HG03520 (cell line): ENCODE measurements around the gene BAIAP2.
"Not testable (repeated sequence)": the region's sequence is repeated elsewhere in the genome, so short reads cannot be mapped to it uniquely, and the experiment has no call there.

Source experiments
- ATAC-seq: cut with Tn5 transposase; IDR thresholded peaks from one replicate; pipeline ENCODE4 v1.9.1; 2021; ENCODE audit warnings: mild to moderate bottlenecking, moderate library complexity; ENCODE audit not compliant: unreplicated experiment

Gene BAIAP2

DNA sequence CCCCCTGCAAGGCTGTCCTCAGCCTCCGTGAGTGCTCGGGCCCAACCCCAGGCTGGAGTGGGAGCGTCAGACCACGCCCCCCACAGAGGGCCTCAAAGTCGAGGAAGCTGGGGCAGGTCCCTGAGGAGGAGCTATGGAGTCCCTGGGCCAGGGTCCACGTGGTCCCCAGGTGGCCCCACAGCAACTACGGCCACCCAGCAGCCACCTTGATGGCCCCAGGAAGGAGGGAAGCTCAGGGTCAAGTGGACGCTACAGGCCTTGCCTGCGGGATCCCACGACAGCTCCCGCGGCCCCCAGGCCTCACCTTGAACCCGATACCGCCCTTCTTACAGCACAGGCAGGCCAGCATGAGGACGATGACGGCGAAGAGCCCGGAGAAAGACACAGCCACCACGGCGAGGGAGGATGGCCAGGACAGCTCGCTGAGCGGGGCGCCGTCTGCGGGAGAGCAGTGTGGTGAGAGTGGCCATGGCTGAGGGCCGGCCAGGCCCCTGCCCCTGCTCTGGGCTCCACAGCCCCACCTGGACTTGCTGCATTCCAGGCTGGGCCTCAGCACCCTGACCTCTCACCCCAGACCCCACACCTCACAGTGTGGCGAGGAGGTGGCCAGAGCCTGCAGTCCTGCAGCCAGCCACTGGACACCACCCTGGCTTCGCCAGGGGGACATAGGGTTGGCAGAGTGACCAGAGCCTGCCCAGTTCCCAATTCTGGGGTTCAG lies 99.3 kb downstream of the BAIAP2 start:
- ATAC-seq = no peak

DNA sequence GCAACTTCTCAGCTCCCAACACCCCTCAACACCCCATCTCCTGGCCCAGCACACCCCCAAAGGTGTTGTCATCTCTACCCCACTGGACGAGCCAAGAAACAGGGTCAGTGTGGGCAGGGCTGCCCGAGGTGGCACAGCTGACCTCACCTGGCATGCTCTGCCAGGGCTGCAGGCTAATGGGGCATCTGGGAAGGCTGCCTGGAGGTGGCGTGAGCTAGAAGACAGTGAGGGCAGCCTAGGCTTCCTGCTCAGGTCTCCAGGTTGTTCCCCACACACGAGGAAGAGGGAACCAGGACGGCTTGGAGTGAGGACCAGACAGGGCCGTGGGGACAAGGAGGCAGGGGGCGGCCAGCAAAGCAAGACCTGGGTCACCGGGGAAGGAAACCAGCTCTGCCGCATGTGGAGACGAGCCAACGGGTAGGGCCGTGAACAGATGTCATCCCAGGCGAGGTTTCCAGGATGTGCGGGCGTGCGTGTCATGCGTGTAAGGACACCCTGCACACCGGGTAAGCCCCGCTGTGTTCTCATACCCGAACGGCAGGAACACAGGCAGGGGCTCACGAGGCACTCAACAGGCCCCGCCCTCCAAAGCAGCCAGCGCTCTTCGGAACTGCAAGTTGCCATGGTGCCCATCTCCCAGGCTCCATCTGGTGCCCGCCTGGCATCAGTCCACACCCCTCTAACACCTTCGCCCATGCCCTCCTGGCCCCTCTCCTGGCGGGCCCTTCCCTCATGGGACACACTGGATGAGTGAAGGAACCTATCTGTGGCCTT lies 100.7 kb downstream of the BAIAP2 start:
- ATAC-seq = no peak

DNA sequence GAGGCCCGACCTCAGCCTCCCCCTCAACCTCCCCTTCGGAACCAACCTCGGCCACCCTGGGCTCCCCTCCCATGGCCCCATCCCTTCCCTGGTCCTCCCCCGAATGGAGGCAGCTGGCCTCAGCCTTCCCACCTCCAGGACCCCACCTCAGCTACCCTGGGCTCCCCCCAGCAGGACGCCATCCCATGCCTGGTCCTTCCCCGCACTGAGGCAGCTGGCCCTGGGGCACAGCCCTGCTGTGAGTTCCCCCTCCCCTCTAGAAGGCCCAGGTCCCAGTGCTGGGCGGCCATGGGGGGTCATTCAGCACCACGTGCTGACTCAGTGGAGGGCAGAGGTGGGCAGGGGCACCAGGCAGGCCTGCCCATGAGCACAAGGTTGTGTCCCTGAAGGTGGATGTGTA lies 101.4 kb downstream of the BAIAP2 start:
- no peak for ATAC-seq

DNA sequence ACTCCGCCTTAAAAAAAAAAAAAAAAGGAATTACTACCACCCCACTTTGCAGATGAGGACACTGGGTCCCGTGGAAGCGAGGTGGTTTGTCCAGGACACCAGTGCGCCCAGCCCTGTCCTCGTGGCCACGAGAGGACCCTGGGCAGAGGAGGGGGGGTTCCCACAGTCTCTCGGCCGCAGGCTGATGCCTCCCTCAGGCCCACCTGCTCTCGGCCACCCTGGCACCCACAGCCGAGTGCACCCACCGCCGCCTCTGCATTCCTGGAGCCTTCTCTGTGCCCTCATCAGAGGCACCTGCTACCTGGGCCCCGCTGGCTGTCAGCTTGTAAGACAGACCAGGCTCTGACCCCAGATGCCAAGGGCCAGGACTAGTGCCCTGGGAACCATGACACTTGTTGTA lies 102.3 kb downstream of the BAIAP2 start:
- ATAC-seq = no peak

DNA sequence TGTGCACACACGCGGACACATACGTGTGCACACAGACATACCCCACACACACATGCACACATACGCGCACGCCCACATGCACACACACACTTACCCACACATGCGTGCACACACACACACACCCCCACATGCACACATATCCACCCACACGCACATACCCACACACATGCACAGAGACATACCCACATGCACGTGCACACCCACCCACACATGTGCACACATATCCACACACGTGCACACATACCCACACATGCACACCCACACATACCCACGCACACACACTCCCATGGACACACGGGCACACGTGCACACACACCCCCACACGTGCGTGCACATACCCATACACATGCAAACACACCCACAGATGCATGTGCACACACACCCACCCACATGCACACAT lies 103.1 kb downstream of the BAIAP2 start:
- no peak for ATAC-seq

DNA sequence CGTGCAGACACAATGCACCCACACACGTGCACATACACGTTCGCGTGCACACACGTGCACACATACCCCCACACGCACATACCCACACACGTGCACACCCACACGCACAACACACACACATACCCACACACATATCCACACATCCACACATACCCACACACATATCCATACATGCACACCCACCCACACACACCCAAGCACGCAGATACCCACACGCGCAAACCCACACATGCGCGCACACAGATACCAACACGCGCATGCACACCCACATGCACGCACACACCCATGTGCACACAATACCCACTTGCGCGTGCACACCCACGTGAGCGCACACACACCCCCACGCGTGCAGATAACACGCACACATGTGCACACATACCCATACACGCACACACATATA lies 103.5 kb downstream of the BAIAP2 start:
- ATAC-seq = no peak

DNA sequence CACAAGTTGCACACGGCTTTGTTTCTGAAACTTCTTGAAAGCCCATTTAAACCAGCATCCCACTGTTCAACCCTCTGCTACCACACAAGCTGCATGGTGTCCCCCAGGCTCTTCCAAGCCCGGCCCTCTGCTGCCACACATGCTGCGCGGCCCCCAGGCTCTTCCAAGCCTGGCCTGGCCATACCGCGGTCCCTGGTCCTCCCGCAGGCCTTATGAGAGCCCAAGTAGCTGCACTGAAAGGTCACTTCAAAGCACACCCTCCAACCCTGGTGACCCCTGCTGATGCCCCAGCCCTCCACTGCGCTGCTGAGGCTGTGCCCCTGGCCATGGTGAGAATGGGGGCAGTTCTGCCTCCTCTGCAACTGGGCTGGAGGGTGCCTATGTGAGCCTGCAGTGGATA lies 104.5 kb downstream of the BAIAP2 start:
- ATAC-seq = no peak

DNA sequence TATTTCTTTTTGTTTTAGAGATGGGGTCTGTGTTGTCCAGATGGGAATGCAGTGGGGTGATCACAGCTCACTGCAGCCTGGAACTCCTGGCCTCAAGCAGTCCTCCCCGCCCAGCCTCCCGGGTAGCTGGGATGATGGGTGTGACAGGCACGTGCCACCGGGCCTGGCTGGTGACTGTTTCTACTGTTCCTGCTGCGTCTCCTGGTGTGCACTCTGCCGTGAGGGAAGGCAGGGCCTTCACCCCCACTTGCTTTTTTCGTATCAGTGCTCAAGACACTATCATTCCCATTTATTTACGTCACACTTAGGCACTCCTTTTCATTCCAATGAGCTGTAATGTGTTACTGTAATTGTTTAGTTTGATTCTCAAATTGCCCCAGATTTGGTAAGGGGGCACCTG lies 105.1 kb downstream of the BAIAP2 start:
- ATAC-seq = no peak

DNA sequence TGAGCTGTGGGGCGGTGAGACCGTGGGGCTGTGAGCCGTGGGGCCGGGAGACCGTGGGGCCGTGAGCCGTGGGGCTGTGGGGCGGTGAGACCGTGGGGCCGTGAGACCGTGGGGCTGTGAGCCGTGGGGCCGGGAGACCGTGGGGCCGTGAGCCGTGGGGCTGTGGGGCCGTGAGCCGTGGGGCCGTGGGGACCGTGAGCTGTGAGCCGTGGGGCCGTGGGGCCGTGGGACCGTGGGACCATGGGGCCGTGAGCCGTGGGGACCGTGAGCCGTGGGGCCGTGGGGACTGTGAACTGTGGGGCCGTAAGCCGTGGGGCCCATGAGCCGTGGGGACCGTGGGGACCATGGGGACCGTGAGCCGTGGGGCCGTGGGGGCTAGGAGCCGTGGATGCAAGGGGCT lies 105.7 kb downstream of the BAIAP2 start:
- no peak for ATAC-seq

DNA sequence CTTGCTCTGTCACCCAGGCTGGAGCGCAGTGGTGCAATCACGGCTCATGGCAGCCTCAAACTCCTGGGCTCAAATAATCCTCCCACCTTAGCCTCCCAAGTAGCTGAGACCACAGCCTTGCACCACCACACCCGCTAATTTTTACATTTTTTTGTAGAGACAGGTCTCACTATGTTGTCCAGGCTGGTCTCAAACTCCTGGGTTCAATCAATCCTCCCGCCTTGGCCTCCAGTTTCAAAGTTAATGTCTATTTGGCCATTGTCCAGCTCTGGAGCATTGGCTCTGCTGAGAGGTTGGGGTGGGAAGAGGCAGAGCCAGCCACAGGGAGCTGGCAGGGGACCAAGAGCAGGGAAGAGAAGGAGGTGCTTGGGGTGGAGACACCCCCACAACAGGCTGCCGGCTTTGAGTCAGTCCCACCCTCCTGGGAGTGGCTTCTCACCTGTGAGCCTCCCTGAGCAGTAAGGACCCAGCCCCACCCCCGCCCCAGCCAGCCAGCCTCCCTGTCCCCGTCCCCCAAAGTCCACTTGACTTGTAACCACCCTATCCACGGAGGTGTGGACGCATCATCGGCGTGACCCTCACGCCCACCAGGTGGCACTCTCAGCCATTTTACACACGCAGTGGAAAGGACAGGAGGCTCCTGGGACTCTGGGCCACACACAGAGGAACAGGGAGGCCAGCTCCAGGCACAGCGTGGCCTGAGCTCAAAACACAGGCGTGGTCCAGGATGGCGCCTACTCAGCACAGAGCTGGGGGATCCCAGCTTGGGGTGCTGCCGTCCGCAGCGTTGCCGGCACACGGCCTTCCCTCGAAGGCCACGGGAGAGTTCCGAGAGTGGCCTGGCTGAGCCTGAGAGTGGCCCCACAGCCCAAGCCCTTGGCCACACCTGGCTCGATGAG lies 107.6 kb downstream of the BAIAP2 start:
- no peak for ATAC-seq

DNA sequence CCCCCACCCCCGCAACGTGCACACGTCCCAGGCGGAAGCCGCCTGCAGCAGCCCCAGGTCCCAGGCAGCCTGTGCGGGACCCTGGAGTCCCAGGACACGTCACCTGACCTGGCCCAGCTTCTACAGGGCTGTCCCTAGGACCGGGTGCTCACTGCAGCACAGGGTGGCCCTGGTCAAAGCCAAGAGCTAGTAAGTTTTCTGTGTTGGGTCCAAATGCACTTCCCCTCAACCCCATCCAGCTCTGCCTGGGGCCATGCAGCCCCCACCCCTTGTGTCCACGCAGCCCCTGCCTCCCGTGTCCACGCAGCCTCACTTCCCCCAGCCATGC lies 108.2 kb downstream of the BAIAP2 start:
- no peak for ATAC-seq

DNA sequence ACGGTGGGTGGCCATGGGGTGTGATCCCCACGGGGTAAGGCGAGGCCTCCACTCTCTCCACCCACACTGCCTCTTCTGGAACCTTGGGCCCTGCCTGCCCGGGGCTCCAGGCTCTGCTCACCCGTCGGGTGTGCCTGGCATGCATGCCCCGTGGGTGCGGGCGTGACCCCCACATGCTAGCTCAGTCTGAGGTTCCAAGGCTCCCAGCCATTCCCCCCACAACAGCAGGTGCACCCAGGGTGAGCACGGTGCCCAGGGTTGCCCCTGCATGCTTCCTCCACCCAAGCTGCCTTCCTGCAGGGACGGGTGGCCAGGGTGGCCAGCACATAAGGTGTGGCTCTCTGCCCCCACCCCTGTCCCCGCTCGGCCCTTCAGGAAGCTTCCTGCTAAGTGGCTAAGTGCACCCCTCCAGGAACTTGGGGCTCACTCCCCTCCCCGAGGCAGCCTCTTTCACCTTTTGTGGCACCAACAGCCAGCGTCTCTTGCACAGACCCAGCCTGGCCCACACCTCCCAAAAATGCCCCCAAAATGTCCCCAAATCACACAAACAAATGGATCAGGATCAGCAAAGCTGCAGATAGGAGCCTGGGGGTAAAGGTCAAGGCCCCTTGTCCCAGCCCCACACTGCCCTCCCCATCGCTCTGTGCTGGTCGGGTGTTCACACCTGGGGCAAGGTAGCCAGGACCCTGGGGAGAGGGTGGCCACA lies 108.9 kb downstream of the BAIAP2 start:
- no peak for ATAC-seq

DNA sequence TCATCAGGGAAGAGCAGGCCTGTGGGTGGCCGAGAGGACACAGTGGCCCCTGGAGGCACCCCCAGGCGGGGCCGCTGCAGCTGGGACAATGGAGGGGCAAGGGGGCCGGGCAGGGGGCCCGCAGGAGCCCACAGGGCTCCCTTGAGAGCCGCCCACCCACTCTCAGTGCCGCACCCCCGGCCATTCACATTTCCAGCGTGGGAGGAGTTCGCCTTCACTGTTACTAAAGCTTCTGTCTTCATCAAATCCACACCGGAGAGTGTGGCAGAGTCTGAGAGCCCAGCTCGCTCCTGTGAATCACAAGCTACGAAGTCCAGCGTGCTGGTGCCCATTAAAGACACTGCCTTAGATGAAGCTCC lies 109.5 kb downstream of the BAIAP2 start:
- no peak for ATAC-seq

DNA sequence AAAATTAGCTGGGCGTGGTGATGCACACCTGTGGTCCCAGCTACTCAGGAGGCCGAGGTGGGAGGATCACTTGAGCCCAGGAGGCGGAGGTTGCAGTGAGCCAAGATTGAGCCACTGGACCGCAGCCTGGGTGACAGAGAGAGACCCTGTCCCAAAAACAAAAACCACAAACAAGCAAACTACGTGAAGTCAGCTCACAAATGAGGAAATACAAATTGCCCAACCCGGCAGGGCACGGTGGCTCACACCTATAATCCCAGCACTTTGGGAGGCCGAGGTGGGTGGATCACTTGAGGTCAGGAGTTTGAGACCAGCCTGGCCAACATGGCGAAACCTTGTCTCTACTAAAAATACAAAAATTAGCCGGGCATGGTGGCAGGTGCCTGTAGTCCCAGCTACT lies 111.3 kb downstream of the BAIAP2 start:
- ATAC-seq = not testable (repeated sequence)

DNA sequence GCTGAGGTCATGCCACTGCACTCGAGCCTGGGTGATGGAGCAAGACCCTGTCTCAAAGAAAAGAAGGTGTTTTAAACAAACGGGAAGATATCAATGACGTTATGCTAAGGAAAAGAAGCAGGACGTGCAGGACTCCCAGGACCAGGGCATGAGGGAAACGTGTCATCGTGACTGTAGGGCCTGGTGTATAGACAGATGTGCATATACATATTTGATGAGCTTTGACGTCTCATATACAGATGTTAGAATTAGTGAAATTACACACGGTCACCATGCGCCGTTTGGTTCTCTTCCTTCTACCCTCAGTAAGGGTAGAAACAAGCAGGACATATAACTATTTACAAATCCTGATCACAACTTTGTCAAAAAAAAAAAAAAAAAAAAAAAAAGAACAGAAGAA lies 112.8 kb downstream of the BAIAP2 start:
- no peak for ATAC-seq

DNA sequence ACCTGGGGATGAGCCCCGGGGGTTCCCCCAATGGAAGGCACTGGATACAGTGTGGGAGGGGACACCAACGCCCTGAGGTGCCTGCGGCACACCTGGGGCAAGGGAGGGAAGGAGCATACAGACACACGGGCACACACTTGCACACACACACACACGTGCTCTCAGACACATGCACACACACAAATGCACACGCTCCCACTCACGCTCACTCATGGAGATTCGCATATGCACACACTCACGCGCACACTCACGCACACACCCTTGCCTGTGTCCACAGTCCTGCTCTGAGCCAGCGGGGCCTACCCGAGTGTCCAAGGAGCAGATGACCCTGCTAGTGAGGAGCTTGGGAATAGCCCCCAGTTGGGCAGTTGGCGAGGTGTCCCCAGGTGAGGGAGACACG lies 113.6 kb downstream of the BAIAP2 start:
- ATAC-seq = no peak

DNA sequence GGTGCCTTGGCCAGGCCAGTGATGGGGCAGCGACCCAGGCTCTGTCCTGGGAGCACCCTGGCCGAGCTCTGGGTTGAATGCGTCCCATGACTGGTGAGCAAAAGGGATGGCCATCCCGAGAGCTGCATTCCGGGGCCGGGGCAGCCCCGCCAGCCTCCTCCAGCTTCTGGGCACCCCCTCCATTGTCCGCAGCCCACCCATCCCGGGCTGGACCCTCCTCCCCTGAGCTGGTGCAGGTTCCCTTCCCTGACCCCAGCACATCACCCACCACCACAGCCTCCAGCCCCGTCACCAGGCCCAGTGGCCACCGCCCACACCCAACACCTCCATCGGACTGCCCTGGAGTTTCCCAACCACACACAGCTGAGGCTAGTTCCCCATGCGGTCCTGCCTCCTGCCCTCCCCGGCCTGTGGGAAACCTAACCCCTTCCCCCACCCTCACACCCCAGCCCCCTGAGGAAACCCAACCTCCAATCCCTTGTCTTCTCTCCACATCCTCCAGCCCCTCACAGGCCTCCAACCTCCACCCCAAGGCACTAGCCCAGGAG lies 114.1 kb downstream of the BAIAP2 start:
- ATAC-seq = no peak

DNA sequence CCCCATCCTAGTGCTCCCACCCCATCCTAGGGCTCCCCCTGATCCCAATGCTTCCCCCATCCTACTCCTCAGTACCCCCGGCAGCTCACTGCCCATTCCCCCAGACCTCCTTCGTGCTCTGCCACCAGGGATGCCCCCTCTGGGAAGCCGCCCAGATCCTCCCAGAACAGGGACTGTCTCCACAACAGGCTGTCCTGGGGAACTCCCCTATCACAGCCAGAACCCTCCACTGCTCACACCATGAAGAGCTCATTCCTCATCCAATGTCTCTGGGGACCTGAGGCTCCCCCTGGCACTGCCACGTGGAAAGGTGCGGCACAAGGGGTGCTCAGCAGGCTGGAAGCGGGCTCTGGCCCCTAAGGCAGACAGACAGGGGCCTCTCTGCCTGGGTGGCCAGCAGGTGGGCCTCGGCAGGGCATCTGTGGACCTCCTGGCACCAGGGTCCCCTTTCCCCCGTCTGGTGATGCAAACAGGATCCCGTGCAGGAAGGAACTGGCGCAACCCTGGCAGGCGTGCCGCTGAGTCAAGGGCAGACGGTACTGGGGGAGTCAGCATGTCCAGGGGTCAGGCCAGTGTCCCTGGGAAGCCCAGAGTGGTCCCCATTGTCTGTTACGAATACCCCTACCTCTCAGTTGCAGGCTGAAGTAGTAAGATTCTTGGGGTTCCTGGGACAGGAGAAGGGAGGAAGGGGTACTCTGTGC lies 115.6 kb downstream of the BAIAP2 start:
- no peak for ATAC-seq

DNA sequence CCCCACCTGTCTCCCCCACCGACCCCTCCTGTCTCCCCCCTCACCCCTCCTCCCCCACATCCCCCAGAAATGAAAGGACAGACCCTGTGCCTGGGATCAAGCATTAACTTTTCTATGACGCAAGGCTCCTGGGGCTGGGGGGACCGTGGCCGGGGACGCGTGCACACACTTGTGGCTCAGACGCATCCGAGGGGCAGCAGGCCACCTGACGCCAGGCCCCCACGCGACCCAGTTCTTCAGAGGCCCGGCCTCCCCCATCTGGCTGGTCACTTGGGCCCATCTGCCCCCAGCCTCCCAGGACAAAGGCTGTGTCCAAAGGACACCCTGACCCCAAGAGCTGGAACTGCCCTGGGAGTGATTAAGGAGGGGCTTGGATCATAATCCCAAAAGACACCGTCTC lies 116.3 kb downstream of the BAIAP2 start:
- no peak for ATAC-seq

DNA sequence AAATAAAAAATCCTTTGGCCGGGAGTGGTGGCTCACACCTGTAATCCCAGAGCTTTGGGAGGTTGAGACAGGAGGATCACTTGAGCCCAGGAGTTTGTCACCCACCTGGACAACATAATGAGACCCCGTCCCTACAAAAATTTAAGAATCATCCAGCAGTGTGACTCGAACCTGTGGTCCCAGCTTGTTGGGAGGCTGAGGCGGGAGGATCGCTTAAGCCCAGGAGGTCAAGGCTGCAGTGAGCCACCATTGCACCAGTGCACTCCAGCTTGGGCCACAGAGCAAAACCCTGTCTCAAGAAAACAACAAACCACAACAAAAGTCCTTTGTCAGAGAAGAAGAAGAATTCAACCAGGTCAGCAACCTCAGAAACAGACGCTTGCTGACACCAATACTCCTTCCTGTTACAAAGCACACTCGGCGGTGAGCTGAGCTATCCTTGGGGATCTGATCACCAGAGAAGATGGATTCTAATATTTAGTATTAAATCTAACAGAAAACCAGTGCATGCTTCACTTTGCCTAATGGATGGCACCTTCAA lies 117.4 kb downstream of the BAIAP2 start:
- no peak for ATAC-seq
